Measurements from ENCODE around the gene TIMM23B.
"Not testable (repeated sequence)": the region's sequence is repeated elsewhere in the genome, so short reads cannot be mapped to it uniquely, and the experiment has no call there.

The TIMM23B gene

GRCh38 chr10:49941447-49942338 lies at the start of gene TIMM23B, which contains the start of gene PARG:
TIMM23B (plus strand) TSS chr10:49942053; CDS start chr10:49942195, 142 bp downstream.
PARG (minus strand) TSS chr10:49942027; CDS start chr10:49941725, 302 bp downstream.
- peak; percentile 84 for DNase-seq

GRCh38 chr10:49899999-49900398 lies 41.9 kb upstream of the TIMM23B start:
- not testable (repeated sequence) for DNase-seq

GRCh38 chr10:49900406-49900805 lies 41.4 kb upstream of the TIMM23B start:
- DNase-seq, result not testable (repeated sequence)

- DNase-seq, result not testable (repeated sequence)
Measured at GRCh38 chr10:49903829-49904228, 38.0 kb upstream of the TIMM23B start.

- not testable (repeated sequence) for DNase-seq
Measured at GRCh38 chr10:49908290-49909080, 33.4 kb upstream of the TIMM23B start.

- DNase-seq, result not testable (repeated sequence)
Measured at GRCh38 chr10:49910295-49910694, 31.6 kb upstream of the TIMM23B start.

GRCh38 chr10:49916451-49916850 lies 25.4 kb upstream of the TIMM23B start:
- not testable (repeated sequence) for DNase-seq

GRCh38 chr10:49917927-49918326 lies 23.9 kb upstream of the TIMM23B start:
- not testable (repeated sequence) for DNase-seq

- DNase-seq, result not testable (repeated sequence)
Measured at GRCh38 chr10:49922041-49922440, 19.8 kb upstream of the TIMM23B start.

- not testable (repeated sequence) for DNase-seq
Measured at GRCh38 chr10:49923572-49923971, 18.3 kb upstream of the TIMM23B start.

GRCh38 chr10:49931276-49931675 lies 10.6 kb upstream of the TIMM23B start:
- DNase-seq, result not testable (repeated sequence)

- DNase-seq, result not testable (repeated sequence)
Measured at GRCh38 chr10:49931959-49932728, 9.7 kb upstream of the TIMM23B start.

GRCh38 chr10:49942339-49942705 lies 469 bp downstream of the TIMM23B start:
- DNase-seq, result not testable (repeated sequence)

- not testable (repeated sequence) for DNase-seq
Measured at GRCh38 chr10:49943607-49944006, 1.8 kb downstream of the TIMM23B start.

- DNase-seq, result not testable (repeated sequence)
Measured at GRCh38 chr10:49948142-49948541, 6.3 kb downstream of the TIMM23B start.

- DNase-seq, result not testable (repeated sequence)
Measured at GRCh38 chr10:49948737-49949136, 6.9 kb downstream of the TIMM23B start.

GRCh38 chr10:49952006-49952405 lies 10.2 kb downstream of the TIMM23B start:
- not testable (repeated sequence) for DNase-seq

GRCh38 chr10:49953122-49953521 lies 11.3 kb downstream of the TIMM23B start:
- DNase-seq, result not testable (repeated sequence)

- DNase-seq, result not testable (repeated sequence)
Measured at GRCh38 chr10:49970331-49970857, 28.5 kb downstream of the TIMM23B start.

- DNase-seq, result not testable (repeated sequence)
Measured at GRCh38 chr10:49971466-49971865, 29.6 kb downstream of the TIMM23B start.

GRCh38 chr10:49972094-49972493 lies 30.2 kb downstream of the TIMM23B start:
- not testable (repeated sequence) for DNase-seq

- not testable (repeated sequence) for DNase-seq
Measured at GRCh38 chr10:49977756-49978155, 35.9 kb downstream of the TIMM23B start.

Data from inflammatory macrophage treated with lipopolysaccharide for 4 hours (primary cell).